OCI-LY1 (cell line): ENCODE results near the gene IKZF3.

ENCODE experiments used
- H2AFZ ChIP-seq: fragments of 200-600 bp; sonication (generic), shearing (Covaris generic); 2 replicates; pipeline ENCODE4 v1.6.0; 2014; ENCODE audit warnings: antibody characterized with exemption, mild to moderate bottlenecking, low read length
- H3F3A ChIP-seq: fragments of 200-600 bp; sonication (generic), shearing (Covaris generic); 2 replicates; pipeline ENCODE4 v1.6.0; 2014; ENCODE audit warnings: mild to moderate bottlenecking, antibody characterized with exemption, low read length, moderate library complexity; ENCODE audit not compliant: insufficient read depth
- H3K27ac ChIP-seq: fragments of 200-600 bp; sonication (generic); 2 replicates; pipeline ENCODE4 v1.5.1; 2014; ENCODE audit warnings: low read length, mixed run types, mild to moderate bottlenecking, low read depth; ENCODE audit not compliant: poor library complexity, severe bottlenecking
- H3K27me3 ChIP-seq: fragments of 200-600 bp; sonication (generic); 2 replicates; pipeline ENCODE4 v1.6.0; 2014; ENCODE audit warnings: antibody characterized with exemption, mild to moderate bottlenecking, low read length, moderate library complexity; ENCODE audit not compliant: insufficient read depth
- H3K36me3 ChIP-seq: fragments of 200-600 bp; sonication (generic); 2 replicates; pipeline ENCODE4 v1.6.1; 2014; ENCODE audit warnings: mild to moderate bottlenecking, antibody characterized with exemption, low read length, moderate library complexity, mixed read lengths; ENCODE audit not compliant: insufficient read depth
- H3K4me1 ChIP-seq: fragments of 200-600 bp; sonication (generic); 2 replicates; pipeline ENCODE4 v1.5.1; 2014; ENCODE audit warnings: mild to moderate bottlenecking, low read length, moderate library complexity; ENCODE audit not compliant: insufficient read depth, severe bottlenecking
- H3K4me2 ChIP-seq: fragments of 200-600 bp; sonication (generic), shearing (Covaris generic); 2 replicates; pipeline ENCODE4 v1.6.1; 2014; ENCODE audit warnings: low read length
- H3K4me3 ChIP-seq: fragments of 200-600 bp; sonication (generic); 2 replicates; pipeline ENCODE4 v1.5.1; 2014; ENCODE audit warnings: low read length, low read depth, mild to moderate bottlenecking, mixed read lengths; ENCODE audit not compliant: poor library complexity, severe bottlenecking
- H3K79me2 ChIP-seq: fragments of 200-600 bp; shearing (Covaris generic); 2 replicates; pipeline ENCODE4 v1.6.1; 2016; ENCODE audit warnings: mixed run types, low read length, mixed read lengths; ENCODE audit not compliant: insufficient read depth
- H3K9ac ChIP-seq: fragments of 200-600 bp; sonication (generic), shearing (Covaris generic); 2 replicates; pipeline ENCODE4 v1.6.1; 2014; ENCODE audit warnings: mild to moderate bottlenecking, low read length, mixed read lengths
- H3K9me2 ChIP-seq: fragments of 200-600 bp; sonication (generic), shearing (Covaris generic); 2 replicates; pipeline ENCODE4 v1.6.1; 2014; ENCODE audit warnings: low read depth, mild to moderate bottlenecking, low read length, mixed read lengths
- H3K9me3 ChIP-seq: fragments of 200-600 bp; shearing (Covaris generic); 2 replicates; pipeline ENCODE4 v1.6.1; 2014; ENCODE audit warnings: low read length, mixed read lengths
- H4K20me1 ChIP-seq: fragments of 200-600 bp; sonication (generic), shearing (Covaris generic); 2 replicates; pipeline ENCODE4 v1.6.0; 2016; ENCODE audit warnings: mild to moderate bottlenecking, low read length; ENCODE audit not compliant: insufficient read depth
- EZH2 ChIP-seq: fragments of 200-600 bp; sonication (generic), shearing (Covaris generic); IDR thresholded peaks from 2 replicates; pipeline ENCODE4 v1.8.0; 2017; ENCODE audit warnings: borderline replicate concordance, mixed run types, mild to moderate bottlenecking, antibody characterized with exemption, low read length, moderate library complexity, mixed read lengths
- TF ChIP-seq, protein P1 (sequence below): fragments of 200-600 bp; sonication (generic), shearing (Covaris generic); IDR thresholded peaks from 2 replicates; pipeline ENCODE4 v1.5.1; 2017; ENCODE audit warnings: mild to moderate bottlenecking, antibody characterized with exemption, low read length, moderate library complexity, mixed read lengths

The IKZF3 gene

DNA sequence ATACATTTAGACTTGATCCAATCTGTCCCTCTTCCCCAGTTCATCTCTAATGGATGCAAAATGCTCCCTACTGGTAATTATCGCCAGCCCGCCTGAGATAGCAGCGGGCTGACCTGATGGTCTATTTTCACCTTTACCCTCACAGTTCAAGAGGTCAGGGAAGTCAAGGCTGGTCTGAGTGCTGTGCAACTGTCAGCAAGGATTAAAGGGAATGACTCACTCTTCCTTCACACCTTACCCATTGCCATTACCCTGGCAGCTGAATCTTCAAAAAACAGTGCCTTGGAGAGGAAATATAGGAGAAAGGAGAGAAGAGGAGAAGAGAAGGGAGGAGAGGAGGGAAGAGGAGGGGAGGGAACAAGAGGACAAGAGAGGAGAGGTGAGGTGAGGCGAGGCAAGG, 90.1 kb downstream of the IKZF3 start:
- no peak overlapping the region for H2AFZ ChIP-seq
- peaks cover 6% of the 10 kb centered on the region; the same call in 1 of the 2 replicates for H3F3A ChIP-seq
- peak overlapping the region; percentile 97 for H3K4me2 ChIP-seq
- H3K4me3 ChIP-seq, result peak overlapping the region; percentile 80
- H3K9ac ChIP-seq, result peak overlapping the region; percentile 84
- no peaks in the 10 kb centered on the region for H4K20me1 ChIP-seq
- peaks cover 85% of the 10 kb centered on the region for H3K4me1 ChIP-seq
- peaks cover 89% of the 10 kb centered on the region for H3K36me3 ChIP-seq
- H3K9me2 ChIP-seq, result no peaks in the 10 kb centered on the region
- H3K27me3 ChIP-seq, result no peaks in the 10 kb centered on the region
- H3K79me2 ChIP-seq, result peaks cover 99% of the 10 kb centered on the region
- H3K27ac ChIP-seq, result peak overlapping the region; percentile 92
- no peaks in the 10 kb centered on the region for H3K9me3 ChIP-seq
- no peak for TF ChIP-seq EZH2

DNA sequence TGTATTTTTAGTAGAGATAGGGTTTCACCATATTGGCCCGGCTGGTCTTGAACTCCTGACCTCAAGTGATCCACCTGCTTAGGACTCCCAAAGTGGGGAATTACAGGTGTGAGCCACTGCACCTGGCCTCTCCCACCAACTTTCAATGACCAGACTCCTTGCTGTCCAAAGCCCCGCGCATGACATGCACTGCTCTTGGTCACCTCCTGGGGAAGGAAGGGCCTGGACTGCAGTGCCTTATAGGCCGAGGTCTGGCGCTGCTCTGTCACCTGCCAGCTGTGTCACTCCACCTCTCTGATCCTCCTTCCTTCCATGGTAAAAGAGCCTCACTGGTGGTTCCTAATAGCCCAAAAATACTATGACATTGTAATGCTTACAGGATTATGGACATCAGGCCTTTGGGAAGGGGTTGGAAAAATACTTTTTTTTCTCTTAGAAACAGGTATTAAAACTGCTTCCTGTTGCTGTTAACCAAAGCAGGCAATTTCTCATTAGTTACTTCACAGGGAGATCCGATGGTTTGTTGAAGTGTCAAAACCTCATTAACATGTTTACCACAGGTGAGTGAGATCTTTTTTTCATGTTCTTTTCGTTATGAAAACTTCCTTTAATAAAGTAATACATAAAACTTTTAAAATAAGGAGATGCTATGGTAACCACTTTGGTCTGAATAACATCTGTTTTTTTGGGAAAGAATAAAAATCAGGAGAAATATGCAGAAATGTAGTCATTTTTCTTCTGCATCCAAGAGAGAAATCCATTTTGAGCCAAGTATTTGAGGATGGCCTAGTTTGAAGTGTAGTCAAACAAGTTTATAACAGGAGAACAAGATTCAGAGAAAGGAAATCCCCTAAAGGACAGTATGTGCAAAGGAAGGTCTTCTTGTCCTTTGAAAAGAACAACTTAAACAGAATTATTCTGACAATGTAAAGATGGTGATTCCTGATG, 90.9 kb downstream of the IKZF3 start:
- TF ChIP-seq EZH2, result no peak
- TF ChIP-seq, protein P1, sequence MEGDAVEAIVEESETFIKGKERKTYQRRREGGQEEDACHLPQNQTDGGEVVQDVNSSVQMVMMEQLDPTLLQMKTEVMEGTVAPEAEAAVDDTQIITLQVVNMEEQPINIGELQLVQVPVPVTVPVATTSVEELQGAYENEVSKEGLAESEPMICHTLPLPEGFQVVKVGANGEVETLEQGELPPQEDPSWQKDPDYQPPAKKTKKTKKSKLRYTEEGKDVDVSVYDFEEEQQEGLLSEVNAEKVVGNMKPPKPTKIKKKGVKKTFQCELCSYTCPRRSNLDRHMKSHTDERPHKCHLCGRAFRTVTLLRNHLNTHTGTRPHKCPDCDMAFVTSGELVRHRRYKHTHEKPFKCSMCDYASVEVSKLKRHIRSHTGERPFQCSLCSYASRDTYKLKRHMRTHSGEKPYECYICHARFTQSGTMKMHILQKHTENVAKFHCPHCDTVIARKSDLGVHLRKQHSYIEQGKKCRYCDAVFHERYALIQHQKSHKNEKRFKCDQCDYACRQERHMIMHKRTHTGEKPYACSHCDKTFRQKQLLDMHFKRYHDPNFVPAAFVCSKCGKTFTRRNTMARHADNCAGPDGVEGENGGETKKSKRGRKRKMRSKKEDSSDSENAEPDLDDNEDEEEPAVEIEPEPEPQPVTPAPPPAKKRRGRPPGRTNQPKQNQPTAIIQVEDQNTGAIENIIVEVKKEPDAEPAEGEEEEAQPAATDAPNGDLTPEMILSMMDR, result no peak
- Histone ChIP-seq H3K36me3 (peaks cover 93% of the 10 kb centered on the region), H3K9ac (peak overlapping the region; percentile 84), H3K9me2 (no peaks in the 10 kb centered on the region), H4K20me1 (no peaks in the 10 kb centered on the region), H3K79me2 (peaks cover 99% of the 10 kb centered on the region), H3K4me2 (peak overlapping the region; percentile 97), H3K27ac (peak overlapping the region; percentile 92), H3K4me3 (peak overlapping the region; percentile 80), H3K4me1 (peaks cover 85% of the 10 kb centered on the region), H3K27me3 (no peaks in the 10 kb centered on the region), H3K9me3 (no peaks in the 10 kb centered on the region), H2AFZ (no peak overlapping the region), H3F3A (peaks cover 6% of the 10 kb centered on the region; the same call in 1 of the 2 replicates)

DNA sequence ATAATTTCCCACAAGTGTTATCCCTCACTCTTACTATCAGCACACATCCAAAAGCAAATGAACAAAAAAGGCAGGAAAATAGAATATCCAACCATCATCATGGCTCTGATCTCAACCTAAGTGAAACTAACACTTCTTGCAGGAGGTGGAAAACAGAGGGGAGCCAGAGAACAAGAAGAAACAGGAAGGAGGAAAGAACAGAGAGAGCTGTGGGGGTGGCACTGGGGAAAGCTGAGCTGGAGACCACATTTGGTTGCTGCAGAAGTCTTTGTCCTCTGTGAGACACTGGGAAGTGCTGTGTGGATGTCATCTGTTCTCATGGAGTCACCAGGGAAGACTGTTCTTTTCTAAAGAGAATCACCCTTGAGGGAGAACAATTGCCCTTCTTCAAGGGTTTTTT, 91.7 kb downstream of the IKZF3 start:
- Histone ChIP-seq H3K79me2 (peaks cover 97% of the 10 kb centered on the region), H3K9me2 (no peaks in the 10 kb centered on the region), H3K27me3 (no peaks in the 10 kb centered on the region), H3K27ac (peak overlapping the region; percentile 92), H3K9ac (peak overlapping the region; percentile 84), H3F3A (peaks cover 6% of the 10 kb centered on the region; the same call in 1 of the 2 replicates), H4K20me1 (no peaks in the 10 kb centered on the region), H3K9me3 (no peaks in the 10 kb centered on the region), H3K4me1 (peaks cover 90% of the 10 kb centered on the region), H3K4me3 (peak overlapping the region; percentile 80), H3K4me2 (peak overlapping the region; percentile 97), H3K36me3 (peaks cover 98% of the 10 kb centered on the region), H2AFZ (no peak overlapping the region)
- TF ChIP-seq, protein P1, result no peak
- no peak for TF ChIP-seq EZH2
